Nephron progenitor cell (in vitro differentiated cells): ENCODE data around the gene PTPRF.
"Not testable (repeated sequence)": the region's sequence is repeated elsewhere in the genome, so short reads cannot be mapped to it uniquely, and the experiment has no call there.

ENCODE experiments used
- DNase-seq: peaks from one replicate; pipeline ENCODE4 v3.0.0; 2021
- H3K27ac Mint-ChIP-seq: 2 replicates; pipeline ENCODE4 v1.8.0; 2021; ENCODE audit warnings: mild to moderate bottlenecking, moderate library complexity, mixed read lengths
- H3K27me3 Mint-ChIP-seq: 2 replicates; pipeline ENCODE4 v1.8.0; 2021; ENCODE audit warnings: mild to moderate bottlenecking, low read depth, mixed read lengths; ENCODE audit not compliant: poor library complexity
- H3K36me3 Mint-ChIP-seq: 2 replicates; pipeline ENCODE4 v1.8.0; 2021; ENCODE audit warnings: low read depth, mixed read lengths
- H3K4me1 Mint-ChIP-seq: 2 replicates; pipeline ENCODE4 v1.8.0; 2021; ENCODE audit warnings: mixed read lengths
- H3K4me3 Mint-ChIP-seq: 2 replicates; pipeline ENCODE4 v1.8.0; 2021; ENCODE audit warnings: mild to moderate bottlenecking, moderate library complexity, mixed read lengths
- H3K9me3 Mint-ChIP-seq: 2 replicates; pipeline ENCODE4 v1.8.0; 2021; ENCODE audit warnings: mild to moderate bottlenecking, moderate library complexity, mixed read lengths
- CTCF ChIP-seq: fragments of 200-600 bp; sonication (generic); IDR thresholded peaks from 2 replicates; pipeline ENCODE4 v1.5.0; 2021; ENCODE audit warnings: antibody characterized with exemption

The PTPRF gene

GRCh38 chr1:43492826-43493225 is 37.9 kb upstream of the PTPRF start:
- H3K4me1 Mint-ChIP-seq: peaks cover 8% of the 10 kb centered on the region
- TF ChIP-seq CTCF: no peak
- H3K4me3 Mint-ChIP-seq: no peak overlapping the region
- no peak for DNase-seq
- peaks cover 9% of the 10 kb centered on the region for H3K36me3 Mint-ChIP-seq
- no peak overlapping the region for H3K27ac Mint-ChIP-seq
- H3K27me3 Mint-ChIP-seq: peaks cover 15% of the 10 kb centered on the region
- peaks cover 45% of the 10 kb centered on the region for H3K9me3 Mint-ChIP-seq

GRCh38 chr1:43493661-43494450 is 36.8 kb upstream of the PTPRF start:
- no peak overlapping the region for H3K4me3 Mint-ChIP-seq
- DNase-seq: no peak
- peaks cover 10% of the 10 kb centered on the region for H3K27me3 Mint-ChIP-seq
- H3K4me1 Mint-ChIP-seq: peaks cover 8% of the 10 kb centered on the region
- H3K9me3 Mint-ChIP-seq: peaks cover 36% of the 10 kb centered on the region
- H3K27ac Mint-ChIP-seq: peak overlapping the region; percentile 6
- no peak for TF ChIP-seq CTCF
- H3K36me3 Mint-ChIP-seq: peaks cover 4% of the 10 kb centered on the region

GRCh38 chr1:43495204-43495603 is 35.5 kb upstream of the PTPRF start:
- H3K9me3 Mint-ChIP-seq: peaks cover 23% of the 10 kb centered on the region
- peaks cover 8% of the 10 kb centered on the region for H3K27me3 Mint-ChIP-seq
- TF ChIP-seq CTCF: no peak
- no peak for DNase-seq
- peaks cover 8% of the 10 kb centered on the region for H3K4me1 Mint-ChIP-seq
- H3K27ac Mint-ChIP-seq: no peak overlapping the region
- no peaks in the 10 kb centered on the region for H3K36me3 Mint-ChIP-seq
- no peak overlapping the region for H3K4me3 Mint-ChIP-seq

GRCh38 chr1:43499898-43500297 is 30.8 kb upstream of the PTPRF start:
- no peaks in the 10 kb centered on the region for H3K36me3 Mint-ChIP-seq
- H3K4me1 Mint-ChIP-seq: peaks cover 1% of the 10 kb centered on the region
- H3K4me3 Mint-ChIP-seq: no peak overlapping the region
- TF ChIP-seq CTCF: no peak
- peaks cover 6% of the 10 kb centered on the region for H3K27me3 Mint-ChIP-seq
- H3K9me3 Mint-ChIP-seq: peaks cover 8% of the 10 kb centered on the region
- DNase-seq: no peak
- no peak overlapping the region for H3K27ac Mint-ChIP-seq

GRCh38 chr1:43501806-43502205 is 28.9 kb upstream of the PTPRF start:
- DNase-seq, H3K9me3 Mint-ChIP-seq, H3K27ac Mint-ChIP-seq, H3K36me3 Mint-ChIP-seq, H3K4me3 Mint-ChIP-seq: not testable (repeated sequence)
- peaks cover 15% of the 10 kb centered on the region for H3K27me3 Mint-ChIP-seq
- H3K4me1 Mint-ChIP-seq: peaks cover 16% of the 10 kb centered on the region

- H3K4me3 Mint-ChIP-seq: no peak overlapping the region
- TF ChIP-seq CTCF: no peak
- no peaks in the 10 kb centered on the region for H3K36me3 Mint-ChIP-seq
- peaks cover 27% of the 10 kb centered on the region for H3K27me3 Mint-ChIP-seq
- peaks cover 34% of the 10 kb centered on the region for H3K4me1 Mint-ChIP-seq
- no peak overlapping the region for H3K27ac Mint-ChIP-seq
- no peak for DNase-seq
- peaks cover 8% of the 10 kb centered on the region for H3K9me3 Mint-ChIP-seq
Observed at GRCh38 chr1:43503534-43503933, 27.1 kb upstream of the PTPRF start.
